Measurements from ENCODE around the gene TNFAIP3. TPM values are rescaled to one million over a fixed set of nuclear protein-coding genes. Genes with fewer than 3 reads are reported as not detected.

Gene TNFAIP3
- total and polyA plus RNA-seq, 2 donors (not counting 3 experiments of a cell fraction or from before 2014, with no cell fraction given), result 4.0 to 8.6 TPM

DNA sequence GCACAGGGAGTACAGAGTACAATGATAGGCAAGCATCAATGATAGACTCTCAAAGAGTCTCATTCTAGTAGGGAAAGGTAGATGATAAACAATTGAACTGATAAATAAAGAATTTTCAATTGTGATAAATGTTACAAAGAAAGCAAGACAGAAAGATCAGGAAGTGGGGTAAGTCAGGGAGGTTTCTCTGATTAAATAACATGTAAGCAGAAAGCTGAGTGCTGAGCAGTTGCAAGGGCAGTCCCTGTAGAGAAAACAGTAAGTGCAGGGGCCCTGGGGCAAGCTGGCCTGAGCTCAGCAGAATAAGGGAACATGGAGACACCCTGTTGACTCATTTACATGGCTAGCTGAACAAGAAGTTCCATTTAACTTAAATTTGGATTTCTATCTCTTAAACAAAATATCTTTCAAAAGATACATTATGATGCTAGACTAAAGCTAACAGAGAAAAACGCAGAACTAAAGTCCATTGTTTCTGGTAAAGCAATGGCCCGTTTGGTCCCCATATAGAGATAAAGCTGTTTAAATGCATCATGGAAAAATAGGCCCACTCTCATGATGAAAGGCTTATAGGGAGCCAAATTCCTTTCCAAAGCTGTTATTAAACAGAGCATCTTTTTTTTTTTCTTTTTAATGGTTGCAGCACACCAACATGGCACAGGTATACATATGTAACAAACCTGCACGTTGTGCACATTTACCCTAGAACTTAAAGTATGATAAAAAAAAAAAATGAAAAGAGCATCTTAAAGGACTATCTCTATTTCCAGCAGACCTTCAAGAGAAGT lies 5.3 kb upstream of the TNFAIP3 start:
- Histone ChIP-seq H3K27me3 (ENCODE audit: control insufficient read depth in 2 of 2, insufficient read depth in 2 of 2, low read length in 2 of 2) (no peaks in the 10 kb centered on the region), H3K27ac (ENCODE audit: insufficient read depth, low read depth, low read length) (no peak overlapping the region), H3K9me3 (replicated peaks; ENCODE audit: control insufficient read depth, insufficient read depth, low read length) (no peaks in the 10 kb centered on the region), H3K4me3 (replicated peaks in 1 of 3; ENCODE audit: insufficient read depth in 1 of 3, low read depth in 1 of 3, low read length in 3 of 3) (no peak overlapping the region), H3K4me2 (ENCODE audit: insufficient read depth, low read length) (no peak overlapping the region), H3K79me2 (ENCODE audit: control insufficient read depth, insufficient read depth, low read length) (no peaks in the 10 kb centered on the region), H4K20me1 (replicated peaks; ENCODE audit: control insufficient read depth, extremely low read depth, insufficient read depth, low read length) (no peaks in the 10 kb centered on the region), H3K9me1 (replicated peaks; ENCODE audit: control insufficient read depth, extremely low read depth, insufficient read depth, low read length) (no peaks in the 10 kb centered on the region), H3K36me3 (ENCODE audit: control insufficient read depth in 2 of 2, extremely low read depth in 1 of 2, insufficient read depth in 2 of 2, low read length in 2 of 2) (no peaks in the 10 kb centered on the region), H3K4me1 (ENCODE audit: control insufficient read depth, extremely low read depth, insufficient read depth, low read length) (peaks cover 7% of the 10 kb centered on the region), H2AFZ (ENCODE audit: low read depth, low read length) (no peak overlapping the region), H3K9ac (replicated peaks; ENCODE audit: extremely low read depth, insufficient read depth, low read length) (no peak overlapping the region)
- BruUV-seq (replicated peaks), result no TSS peak
- intact Hi-C loops (cut with micrococcal nuclease) (no loop called here), dilution Hi-C loops (cut with MboI; ENCODE audit: extremely low pct_ligation_motif_present, low sequenced_read_pairs) (no loop called here)
- ChIA-PET CTCF (interaction anchor here (0.7 to 2.4 kb wide), 4 partner anchors 63 to 164 kb away, joined by 3 to 8 read pairs (median 6); no protein-coding TSS in a partner anchor), POLR2A (interaction anchor here (0.5 kb wide), 1 partner anchor 231 kb away, joined by 3 read pairs; no protein-coding TSS in a partner anchor)
- TF ChIP-seq MYC (IDR thresholded peaks at IDR 0.05; ENCODE audit: low read depth, low read length) (no peak), GATA2 (IDR thresholded peaks at IDR 0.05; ENCODE audit: insufficient read depth, insufficient read length, low read depth, low read length) (no peak), FOS (IDR thresholded peaks at IDR 0.05; ENCODE audit: borderline replicate concordance, insufficient read depth, low read length) (no peak), MAX (IDR thresholded peaks at IDR 0.05; ENCODE audit: insufficient read depth, insufficient read length) (no peak), POLR2A (IDR thresholded peaks at IDR 0.05; ENCODE audit: low read depth, low read length) (no peak), POLR2AphosphoS5 (IDR thresholded peaks at IDR 0.05; ENCODE audit: insufficient read depth, low read depth, low read length) (no peak), JUN (IDR thresholded peaks at IDR 0.05; ENCODE audit: borderline replicate concordance, insufficient read depth, insufficient read length, low read depth) (no peak), EZH2 (IDR thresholded peaks at IDR 0.05; ENCODE audit: borderline replicate concordance, low read depth, low read length, severe bottlenecking) (no peak)
- TF ChIP-seq, protein P1, sequence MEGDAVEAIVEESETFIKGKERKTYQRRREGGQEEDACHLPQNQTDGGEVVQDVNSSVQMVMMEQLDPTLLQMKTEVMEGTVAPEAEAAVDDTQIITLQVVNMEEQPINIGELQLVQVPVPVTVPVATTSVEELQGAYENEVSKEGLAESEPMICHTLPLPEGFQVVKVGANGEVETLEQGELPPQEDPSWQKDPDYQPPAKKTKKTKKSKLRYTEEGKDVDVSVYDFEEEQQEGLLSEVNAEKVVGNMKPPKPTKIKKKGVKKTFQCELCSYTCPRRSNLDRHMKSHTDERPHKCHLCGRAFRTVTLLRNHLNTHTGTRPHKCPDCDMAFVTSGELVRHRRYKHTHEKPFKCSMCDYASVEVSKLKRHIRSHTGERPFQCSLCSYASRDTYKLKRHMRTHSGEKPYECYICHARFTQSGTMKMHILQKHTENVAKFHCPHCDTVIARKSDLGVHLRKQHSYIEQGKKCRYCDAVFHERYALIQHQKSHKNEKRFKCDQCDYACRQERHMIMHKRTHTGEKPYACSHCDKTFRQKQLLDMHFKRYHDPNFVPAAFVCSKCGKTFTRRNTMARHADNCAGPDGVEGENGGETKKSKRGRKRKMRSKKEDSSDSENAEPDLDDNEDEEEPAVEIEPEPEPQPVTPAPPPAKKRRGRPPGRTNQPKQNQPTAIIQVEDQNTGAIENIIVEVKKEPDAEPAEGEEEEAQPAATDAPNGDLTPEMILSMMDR (IDR thresholded peaks at IDR 0.05; ENCODE audit: extremely low read depth in 1 of 2, insufficient read depth in 1 of 2, low read depth in 1 of 2, low read length in 2 of 2), result no peak
- no peak for FAIRE-seq
- no peak for DNase-seq (ENCODE audit: low read depth, low spot score)
